Uterus (tissue), 4 donors: ENCODE results near the gene PLA2G4F. TPM values are rescaled to one million over a fixed set of nuclear protein-coding genes. Genes with fewer than 3 reads are reported as not detected.

Experiments used
- DNase-seq, 2 donors: peaks; one replicate each; pipeline ENCODE4 v3.0.0-alpha.2; 2019 to 2020
- H3K27ac ChIP-seq, 2 donors: fragments of 200-600 bp; sonication (generic); 1 replicate in 1 of 2; 2 replicates in 1 of 2; pipeline ENCODE4 v1.5.1; 2016 to 2018
- H3K27me3 ChIP-seq, 2 donors: fragments of 200-600 bp; sonication (generic); one replicate each; pipeline ENCODE4 v1.5.1; 2018 to 2019; ENCODE audit warnings: control low read depth in 1 of 2
- H3K36me3 ChIP-seq, 2 donors: fragments of 200-600 bp; sonication (generic); one replicate each; pipeline ENCODE4 v1.5.1; 2019; ENCODE audit warnings: control low read depth in 1 of 2
- H3K4me1 ChIP-seq, 2 donors: fragments of 200-600 bp; sonication (generic); one replicate each; pipeline ENCODE4 v1.5.1; 2018 to 2019; ENCODE audit warnings: control low read depth in 1 of 2
- H3K4me3 ChIP-seq, 2 donors: fragments of 200-600 bp; sonication (generic); 1 replicate in 1 of 2; 2 replicates in 1 of 2; pipeline ENCODE4 v1.5.1; 2018 to 2019; ENCODE audit warnings: mild to moderate bottlenecking in 1 of 2
- H3K9me3 ChIP-seq, 2 donors: fragments of 200-600 bp; sonication (generic); one replicate each; pipeline ENCODE4 v1.5.1; 2019; ENCODE audit warnings: control low read depth in 1 of 2
- CTCF ChIP-seq, 4 experiments: fragments of 200-600 bp in 2 of 4; fragments of 450-650 bp in 2 of 4; sonication (generic) in 2 of 4; IDR thresholded peaks; one replicate each; pipeline ENCODE4 v1.5.1; 2016 to 2019; ENCODE audit warnings: antibody characterized with exemption in 4 of 4, mild to moderate bottlenecking in 2 of 4, moderate library complexity in 1 of 4
- POLR2A ChIP-seq, 2 donors: fragments of 450-650 bp; IDR thresholded peaks; one replicate each; pipeline ENCODE4 v1.6.1; 2016; ENCODE audit warnings: antibody characterized with exemption in 2 of 2, mild to moderate bottlenecking in 1 of 2, moderate library complexity in 1 of 2
- intact Hi-C: fragments of 100-400 bp; cut with DNase I; formaldehyde crosslinking; loops from one replicate; pipeline ENCODE4 v1.15.1; 2023; ENCODE audit warnings: low total_unique reads
- total RNA-seq, 4 donors: library from RNA; depleted of rRNA in 3 of 4; stranded (reverse); fragments of >200 nt in 3 of 4; gene quantifications; one replicate each; pipeline versions ENCODE4 v1.1.0 to v1.2.4, GENCODE V29; 2014 to 2023
- donor health status: DM: yes; HTN: yes; CAD: no.

Gene PLA2G4F
- total RNA-seq, 4 donors from 2014 or later: 0.26 to 1.5 (median 0.29) TPM; not detected in 1

GRCh38 chr15:42152196-42152920 is 4.1 kb downstream of the PLA2G4F start:
- no peaks in the 10 kb centered on the region for H3K9me3 ChIP-seq
- no peak overlapping the region for H3K27ac ChIP-seq
- H3K4me3 ChIP-seq: no peak overlapping the region
- H3K36me3 ChIP-seq: no peaks in the 10 kb centered on the region
- H3K4me1 ChIP-seq: no peaks in the 10 kb centered on the region
- peak in 1 of 2 donors; percentile 10 for DNase-seq
- intact Hi-C loops: no loop called here
- TF ChIP-seq POLR2A (IDR thresholded peaks at IDR 0.05) (no peak), CTCF (IDR thresholded peaks at IDR 0.05) (no peak)
- H3K27me3 ChIP-seq: no peaks in the 10 kb centered on the region

- Histone ChIP-seq H3K4me3 (no peak overlapping the region), H3K27ac (no peak overlapping the region), H3K4me1 (no peaks in the 10 kb centered on the region), H3K9me3 (no peaks in the 10 kb centered on the region), H3K27me3 (no peaks in the 10 kb centered on the region), H3K36me3 (no peaks in the 10 kb centered on the region)
- intact Hi-C loops: no loop called here
- TF ChIP-seq CTCF (IDR thresholded peaks at IDR 0.05): no peak
- TF ChIP-seq POLR2A (IDR thresholded peaks at IDR 0.05): no peak
- DNase-seq: no peak
Measured at GRCh38 chr15:42151736-42152135, 4.7 kb downstream of the PLA2G4F start.

GRCh38 chr15:42151141-42151561 is 5.3 kb downstream of the PLA2G4F start:
- no peak for TF ChIP-seq POLR2A (IDR thresholded peaks at IDR 0.05)
- no peaks in the 10 kb centered on the region for H3K4me1 ChIP-seq
- H3K27ac ChIP-seq: no peak overlapping the region

GRCh38 chr15:42150219-42150970 is 6.0 kb downstream of the PLA2G4F start:
- DNase-seq: no peak
- Histone ChIP-seq H3K36me3 (no peaks in the 10 kb centered on the region), H3K27ac (no peak overlapping the region), H3K27me3 (no peaks in the 10 kb centered on the region), H3K9me3 (no peaks in the 10 kb centered on the region), H3K4me1 (no peaks in the 10 kb centered on the region), H3K4me3 (no peak overlapping the region)
- intact Hi-C loops: no loop called here
- no peak for TF ChIP-seq POLR2A (IDR thresholded peaks at IDR 0.05)
- no peak for TF ChIP-seq CTCF (IDR thresholded peaks at IDR 0.05)

More at GRCh38 chr15:42151141-42151561, 5.3 kb downstream of the PLA2G4F start:
- no peak for DNase-seq
- intact Hi-C loops: no loop called here
- no peak overlapping the region for H3K4me3 ChIP-seq
- H3K27me3 ChIP-seq: no peaks in the 10 kb centered on the region
- H3K36me3 ChIP-seq: no peaks in the 10 kb centered on the region
- H3K9me3 ChIP-seq: no peaks in the 10 kb centered on the region

GRCh38 chr15:42149493-42150218 is 6.8 kb downstream of the PLA2G4F start:
- no peaks in the 10 kb centered on the region for H3K27me3 ChIP-seq
- no peak overlapping the region for H3K27ac ChIP-seq
- TF ChIP-seq POLR2A (IDR thresholded peaks at IDR 0.05) (no peak), CTCF (IDR thresholded peaks at IDR 0.05) (no peak)
- DNase-seq: peak in 1 of 2 donors; percentile 14
- intact Hi-C loops: no loop called here
- no peaks in the 10 kb centered on the region for H3K4me1 ChIP-seq
- no peaks in the 10 kb centered on the region for H3K9me3 ChIP-seq
- H3K36me3 ChIP-seq: no peaks in the 10 kb centered on the region
- no peak overlapping the region for H3K4me3 ChIP-seq
